Muscle layer of duodenum (tissue), 2 donors: ENCODE measurements around the gene STK32C.

Source experiments
- H3K27ac ChIP-seq: one replicate; pipeline ENCODE4 v1.7.0; 2013; ENCODE audit warnings: mild to moderate bottlenecking, low read length
- H3K27me3 ChIP-seq: one replicate; pipeline ENCODE4 v1.7.0; 2013; ENCODE audit warnings: low read depth, mild to moderate bottlenecking, control low read depth, low read length
- H3K36me3 ChIP-seq, 2 donors: one replicate each; pipeline ENCODE4 v1.7.0; 2013; ENCODE audit warnings: low read length in 2 of 2, control low read depth in 1 of 2, mild to moderate bottlenecking in 1 of 2; ENCODE audit not compliant: insufficient read depth in 2 of 2, control insufficient read depth in 1 of 2
- H3K4me1 ChIP-seq, 2 donors: one replicate each; pipeline ENCODE4 v1.7.0; 2013; ENCODE audit warnings: low read length in 2 of 2, mild to moderate bottlenecking in 2 of 2, control low read depth in 1 of 2, moderate library complexity in 1 of 2; ENCODE audit not compliant: insufficient read depth in 2 of 2, control insufficient read depth in 1 of 2
- H3K4me3 ChIP-seq, 2 donors: one replicate each; pipeline ENCODE4 v1.7.0; 2013; ENCODE audit warnings: low read length in 2 of 2, low read depth in 1 of 2, mild to moderate bottlenecking in 1 of 2
- H3K9me3 ChIP-seq, 2 donors: one replicate each; pipeline ENCODE4 v1.7.0; 2013; ENCODE audit warnings: low read length in 2 of 2, control low read depth in 1 of 2, mild to moderate bottlenecking in 1 of 2; ENCODE audit not compliant: control insufficient read depth in 1 of 2
- donor health status: healthy.

STK32C gene

DNA sequence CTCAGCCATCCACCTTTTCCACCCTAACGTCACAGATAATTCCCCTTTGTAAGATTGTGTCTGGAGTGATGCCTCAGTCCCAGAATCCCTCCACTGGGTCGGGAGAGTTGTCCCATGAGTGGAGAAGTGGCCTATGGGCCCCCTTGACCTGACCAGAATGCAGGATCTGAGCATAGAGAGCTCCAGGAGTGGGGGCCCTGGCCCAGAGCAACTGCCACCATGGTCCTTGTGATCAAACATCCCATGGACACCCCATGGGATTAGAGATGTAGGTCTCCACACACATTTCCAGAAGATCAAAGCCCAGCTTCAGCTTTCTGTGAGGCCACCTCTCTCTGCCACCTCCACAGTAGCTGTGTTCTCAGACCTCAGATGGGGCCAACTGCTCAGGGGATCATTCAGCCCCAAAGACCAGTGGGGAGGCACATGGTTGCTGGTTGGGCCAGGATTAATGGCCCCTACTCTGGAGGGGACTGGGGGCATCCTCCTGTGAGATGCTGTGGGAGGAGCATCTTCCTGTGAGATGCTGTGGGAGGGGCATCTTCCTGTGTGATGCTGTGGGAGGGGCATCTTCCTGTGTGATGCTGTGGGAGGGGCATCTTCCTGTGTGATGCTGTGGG is 149.5 kb downstream of the STK32C start:
- H3K4me3 ChIP-seq: no peak overlapping the region
- peaks cover 0 to 7% of the 10 kb centered on the region in 2 donors for H3K36me3 ChIP-seq
- no peaks in the 10 kb centered on the region for H3K27me3 ChIP-seq
- no peaks in the 10 kb centered on the region for H3K9me3 ChIP-seq
- H3K27ac ChIP-seq: no peak overlapping the region
- H3K4me1 ChIP-seq: peaks cover 0 to 12% of the 10 kb centered on the region in 2 donors
